HG02642 (cell line): ENCODE measurements around the gene DOCK1.
"Not testable (repeated sequence)": the region's sequence is repeated elsewhere in the genome, so short reads cannot be mapped to it uniquely, and the experiment has no call there.

Experiments used
- ATAC-seq: cut with Tn5 transposase; IDR thresholded peaks from one replicate; pipeline ENCODE4 v1.9.1; 2021; ENCODE audit warnings: mild to moderate bottlenecking; ENCODE audit not compliant: unreplicated experiment, poor library complexity

Gene DOCK1

GRCh38 chr10:126904818-126905701 lies at the start of gene DOCK1:
Gene DOCK1 (plus strand): TSS chr10:126905428. CDS start chr10:126905518, 90 bp downstream.
- ATAC-seq = no peak

DNA sequence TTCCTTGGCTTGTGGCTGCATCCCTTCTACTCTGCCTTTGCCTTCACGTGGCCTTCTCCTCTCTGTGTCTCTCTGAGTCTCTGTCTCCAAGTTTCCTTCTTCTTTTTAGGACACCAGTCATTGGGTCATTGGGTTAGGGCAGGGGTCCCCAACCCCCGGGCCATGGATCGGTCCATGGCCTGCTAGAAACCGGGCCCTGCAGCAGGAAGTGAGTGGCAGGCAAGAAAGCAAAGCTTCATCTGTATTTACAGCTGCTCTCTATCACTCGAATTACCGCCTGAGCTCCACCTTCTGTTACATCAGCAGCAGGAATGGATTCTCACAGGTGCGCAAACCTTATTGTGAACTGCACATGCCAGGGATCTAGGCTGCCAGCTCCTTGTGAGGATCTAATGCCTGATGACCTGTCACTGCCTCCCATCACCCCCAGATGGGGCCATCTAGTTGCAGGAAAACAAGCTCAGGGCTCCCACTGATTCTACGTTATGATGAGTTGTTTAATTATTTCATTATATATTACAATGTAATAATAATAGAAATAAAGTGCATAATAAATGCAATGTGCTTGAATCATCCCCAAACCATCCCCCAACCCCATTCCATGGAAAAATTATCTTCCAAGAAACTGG lies 47.9 kb upstream of the DOCK1 start:
- no peak for ATAC-seq

DNA sequence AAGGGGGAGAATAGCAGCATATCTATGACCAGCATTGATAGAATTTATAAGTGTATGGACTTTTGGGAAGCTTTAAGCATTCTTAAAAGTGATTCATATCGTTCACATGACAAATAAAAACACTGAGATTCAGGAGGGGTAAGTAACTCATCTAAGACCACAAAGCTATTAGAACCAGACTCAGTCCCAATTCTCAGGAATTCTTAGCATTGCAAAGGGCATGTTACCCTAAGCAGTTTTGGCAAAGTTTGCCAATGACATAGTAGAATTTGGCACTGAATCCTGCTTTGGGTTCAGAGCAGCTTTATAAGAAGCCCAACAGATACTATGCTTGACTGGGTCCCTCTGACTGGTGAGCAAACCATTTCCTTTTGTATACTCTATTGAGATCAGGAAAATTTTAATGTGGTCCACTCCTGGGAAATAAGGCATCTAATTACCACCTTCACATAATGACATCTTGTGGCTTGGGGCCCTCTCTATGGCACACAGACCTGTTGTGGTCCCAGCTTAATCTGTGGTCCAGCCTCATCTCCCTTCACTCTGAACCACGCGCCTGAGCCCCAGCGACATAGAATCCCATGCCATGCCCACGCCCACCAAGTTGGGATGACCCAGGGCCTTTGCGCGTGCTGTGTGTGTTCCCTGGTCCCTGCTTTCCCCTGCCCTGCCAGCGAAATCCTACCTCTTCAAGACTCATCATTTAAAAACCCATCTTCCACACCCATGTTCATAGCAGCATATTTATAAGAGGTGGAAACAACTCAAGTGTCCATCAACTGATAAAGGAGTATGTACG lies 37.5 kb upstream of the DOCK1 start:
- ATAC-seq = no peak

DNA sequence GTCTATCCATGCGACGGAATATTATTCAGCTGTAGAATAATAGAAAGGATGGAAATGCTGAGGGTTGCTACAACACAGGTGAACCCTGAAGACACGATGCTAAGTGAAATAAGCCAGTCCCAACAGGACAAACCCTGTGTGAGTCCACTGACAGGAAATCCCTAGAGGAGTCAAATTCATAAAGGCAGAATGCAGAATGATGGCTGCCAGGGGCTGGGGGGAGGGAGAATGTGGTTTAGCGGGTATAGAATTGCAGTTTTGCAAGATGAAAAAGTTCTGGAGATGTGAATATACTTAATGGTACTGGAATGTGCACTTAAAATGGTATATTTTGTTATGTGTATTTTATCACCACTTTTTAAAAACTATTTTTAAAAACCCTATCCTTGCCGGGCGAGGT lies 36.9 kb upstream of the DOCK1 start:
- no peak for ATAC-seq

- ATAC-seq = no peak
Measured at GRCh38 chr10:126872135-126872534, 33.1 kb upstream of the DOCK1 start.

GRCh38 chr10:126872768-126873167 lies 32.5 kb upstream of the DOCK1 start:
- ATAC-seq = no peak

- no peak for ATAC-seq
Measured at GRCh38 chr10:126876456-126876855, 28.8 kb upstream of the DOCK1 start.

DNA sequence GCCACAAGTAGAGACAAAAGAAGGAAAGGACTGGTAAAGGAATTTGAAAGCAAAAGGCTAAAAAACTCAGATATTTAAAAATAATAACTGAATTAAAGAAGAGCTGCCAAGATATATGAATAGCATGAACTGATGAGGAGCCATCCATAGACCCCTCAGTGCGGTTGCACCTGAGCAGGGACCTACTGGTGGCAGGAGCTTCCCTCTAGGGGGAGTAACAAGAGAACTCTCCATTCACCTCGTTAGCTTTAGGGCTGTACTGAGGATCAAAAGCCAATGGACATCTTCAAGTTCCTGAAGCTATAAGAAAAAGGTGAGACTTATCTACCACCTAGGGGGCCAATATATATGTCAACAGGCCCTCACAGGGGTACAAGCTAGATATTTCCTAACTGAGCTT lies 27.8 kb upstream of the DOCK1 start:
- no peak for ATAC-seq

GRCh38 chr10:126878594-126878993 lies 26.6 kb upstream of the DOCK1 start:
- ATAC-seq = no peak

GRCh38 chr10:126880926-126881325 lies 24.3 kb upstream of the DOCK1 start:
- no peak for ATAC-seq

DNA sequence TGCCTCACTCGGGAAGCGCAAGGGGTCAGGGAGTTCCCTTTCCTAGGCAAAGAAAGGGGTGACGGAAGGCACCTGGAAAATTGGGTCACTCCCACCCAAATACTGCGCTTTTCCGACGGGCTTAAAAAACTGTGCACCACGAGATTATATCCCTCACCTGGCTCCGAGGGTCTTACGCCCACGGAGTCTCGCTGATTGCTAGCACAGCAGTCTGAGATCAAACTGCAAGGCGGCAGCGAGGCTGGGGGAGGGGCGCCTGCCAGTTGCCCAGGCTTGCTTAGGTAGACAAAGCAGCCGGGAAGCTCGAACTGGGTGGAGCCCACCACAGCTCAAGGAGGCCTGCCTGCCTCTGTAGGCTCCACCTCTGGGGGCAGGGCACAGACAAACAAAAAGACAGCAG lies 23.2 kb upstream of the DOCK1 start:
- ATAC-seq = not testable (repeated sequence)

DNA sequence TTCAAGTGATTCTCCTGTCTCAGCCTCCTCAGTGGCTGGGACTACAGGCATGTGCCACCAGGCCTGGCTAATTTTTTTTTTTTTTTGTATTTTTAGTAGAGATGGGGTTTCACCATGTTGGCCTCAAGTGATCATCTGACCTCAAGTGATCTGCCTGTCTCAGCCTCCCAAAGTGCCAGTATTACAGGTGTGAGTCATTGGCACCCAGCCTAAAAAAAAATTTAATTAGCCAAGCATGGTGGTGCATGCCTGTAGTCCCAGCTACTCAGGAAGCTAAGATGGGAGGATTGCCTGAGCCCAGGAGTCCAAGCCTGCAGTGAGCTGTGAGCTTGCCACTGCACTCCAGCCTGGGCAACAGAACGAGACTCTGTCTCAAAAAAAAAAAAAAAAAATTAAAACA lies 16.8 kb upstream of the DOCK1 start:
- ATAC-seq = not testable (repeated sequence)

GRCh38 chr10:126889421-126889820 lies 15.8 kb upstream of the DOCK1 start:
- ATAC-seq = no peak

- not testable (repeated sequence) for ATAC-seq
Measured at GRCh38 chr10:126890797-126891196, 14.4 kb upstream of the DOCK1 start.

- ATAC-seq = no peak
Measured at GRCh38 chr10:126892226-126893175, 12.7 kb upstream of the DOCK1 start.

DNA sequence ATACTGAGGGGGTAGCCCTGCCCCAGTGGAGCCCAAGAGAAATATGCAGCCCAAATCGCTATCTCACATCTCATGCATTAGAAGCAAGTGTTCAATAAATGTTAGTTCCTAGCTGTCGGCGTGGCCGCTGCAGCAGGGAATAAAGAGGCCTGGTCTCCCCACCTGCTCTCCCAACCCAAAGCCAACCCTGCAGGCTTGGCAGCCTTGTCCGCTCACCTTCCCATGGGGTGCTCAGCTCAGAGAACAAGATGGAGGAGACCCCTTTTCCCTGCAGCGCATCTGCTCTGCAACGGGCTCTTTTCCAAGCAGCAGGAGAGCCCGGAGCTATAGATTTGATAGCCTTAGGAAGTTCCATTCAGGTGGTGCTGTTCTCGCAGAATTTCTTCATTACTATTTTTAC lies 12.0 kb upstream of the DOCK1 start:
- no peak for ATAC-seq

GRCh38 chr10:126893841-126894240 lies 11.4 kb upstream of the DOCK1 start:
- ATAC-seq = no peak

GRCh38 chr10:126895214-126895781 lies 9.9 kb upstream of the DOCK1 start:
- no peak for ATAC-seq

GRCh38 chr10:126898460-126898859 lies 6.8 kb upstream of the DOCK1 start:
- no peak for ATAC-seq
